CD1c-positive myeloid dendritic cell (primary cell): Measurements from ENCODE around the gene ANKFN1.

ENCODE experiments used
- DNase-seq: peaks from one replicate; pipeline ENCODE4 v3.0.0-alpha.2; 2016; ENCODE audit errors: extremely low spot score

ANKFN1 gene

DNA sequence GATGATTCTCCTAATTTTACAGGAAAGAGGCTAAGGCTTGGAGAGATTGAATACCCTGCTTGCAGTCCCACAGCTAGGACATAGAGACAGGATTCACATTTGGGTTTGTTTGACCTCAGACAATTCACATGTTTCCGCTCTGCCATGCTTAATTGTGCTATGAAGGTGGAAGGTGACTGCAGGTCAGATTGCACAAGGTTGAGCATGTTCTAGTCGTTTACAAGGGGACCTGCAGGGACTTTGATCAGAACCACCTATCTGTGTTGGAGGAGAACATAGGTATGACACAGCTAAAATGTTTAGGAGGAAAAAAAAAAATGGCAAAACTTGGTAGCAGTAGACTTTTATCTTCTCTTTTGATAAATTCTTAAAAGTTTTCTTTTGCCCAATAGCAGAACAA is 4.9 kb upstream of the ANKFN1 start:
- DNase-seq = no peak

- no peak for DNase-seq
These were observed 3.8 kb upstream of the ANKFN1 start for GRCh38 chr17:56149266-56150036.

DNA sequence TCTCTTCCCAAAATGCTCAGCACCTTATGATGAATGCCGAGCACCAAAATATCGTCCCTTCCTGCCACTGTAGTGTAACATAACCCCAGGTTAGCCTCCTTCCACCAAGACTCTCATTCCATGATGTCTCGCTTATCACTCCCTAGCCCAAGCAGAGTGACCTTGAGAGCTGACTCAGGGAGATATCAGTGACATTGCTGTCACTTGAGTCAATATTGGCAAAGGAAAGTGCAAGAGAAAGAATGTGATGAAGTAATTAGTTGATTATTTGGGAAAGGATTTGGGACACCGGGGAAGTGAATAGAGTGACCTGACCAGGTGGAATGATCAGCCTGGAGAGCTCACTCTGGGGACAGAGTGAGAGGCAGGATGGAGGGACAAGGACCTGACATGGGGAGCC is 2.6 kb upstream of the ANKFN1 start:
- no peak for DNase-seq

DNA sequence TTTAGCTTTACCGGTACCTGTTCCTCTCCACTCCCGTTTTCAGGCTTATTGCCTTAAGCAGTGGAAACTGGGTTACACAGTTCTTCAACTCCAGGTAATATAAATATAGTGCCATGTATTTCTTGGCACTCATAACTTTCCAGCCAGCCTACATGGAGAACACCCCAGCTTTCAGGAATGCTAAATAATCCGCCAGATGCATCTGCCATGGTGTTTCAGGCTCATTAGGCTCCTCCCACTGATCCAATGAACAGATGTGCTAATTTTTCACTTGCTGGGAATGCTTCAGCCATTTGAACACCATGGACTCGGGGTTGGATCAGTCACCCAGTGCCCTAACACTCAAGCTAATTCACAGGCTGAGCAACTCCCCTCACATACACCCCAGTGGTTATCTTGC is 4.6 kb downstream of the ANKFN1 start:
- DNase-seq = no peak

DNA sequence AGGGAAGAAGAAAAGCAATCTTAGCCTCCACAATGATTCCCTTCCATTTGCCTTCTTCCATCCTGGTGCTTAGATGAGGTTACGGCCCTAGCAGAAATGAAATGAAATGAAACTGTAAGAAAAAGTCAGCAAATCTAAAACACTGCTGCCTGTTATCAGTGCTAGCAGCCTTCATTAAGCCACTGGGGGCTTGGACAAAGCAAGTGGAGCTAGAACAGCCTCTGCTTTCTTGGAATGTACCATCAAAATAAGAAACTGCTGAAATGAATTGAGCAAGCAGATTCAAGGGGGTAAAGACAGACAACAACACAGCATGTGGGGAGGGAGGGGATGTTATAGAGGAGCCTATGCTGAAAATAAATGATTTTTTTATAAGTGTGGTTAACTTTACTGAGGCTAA is 5.1 kb downstream of the ANKFN1 start:
- DNase-seq = no peak

DNA sequence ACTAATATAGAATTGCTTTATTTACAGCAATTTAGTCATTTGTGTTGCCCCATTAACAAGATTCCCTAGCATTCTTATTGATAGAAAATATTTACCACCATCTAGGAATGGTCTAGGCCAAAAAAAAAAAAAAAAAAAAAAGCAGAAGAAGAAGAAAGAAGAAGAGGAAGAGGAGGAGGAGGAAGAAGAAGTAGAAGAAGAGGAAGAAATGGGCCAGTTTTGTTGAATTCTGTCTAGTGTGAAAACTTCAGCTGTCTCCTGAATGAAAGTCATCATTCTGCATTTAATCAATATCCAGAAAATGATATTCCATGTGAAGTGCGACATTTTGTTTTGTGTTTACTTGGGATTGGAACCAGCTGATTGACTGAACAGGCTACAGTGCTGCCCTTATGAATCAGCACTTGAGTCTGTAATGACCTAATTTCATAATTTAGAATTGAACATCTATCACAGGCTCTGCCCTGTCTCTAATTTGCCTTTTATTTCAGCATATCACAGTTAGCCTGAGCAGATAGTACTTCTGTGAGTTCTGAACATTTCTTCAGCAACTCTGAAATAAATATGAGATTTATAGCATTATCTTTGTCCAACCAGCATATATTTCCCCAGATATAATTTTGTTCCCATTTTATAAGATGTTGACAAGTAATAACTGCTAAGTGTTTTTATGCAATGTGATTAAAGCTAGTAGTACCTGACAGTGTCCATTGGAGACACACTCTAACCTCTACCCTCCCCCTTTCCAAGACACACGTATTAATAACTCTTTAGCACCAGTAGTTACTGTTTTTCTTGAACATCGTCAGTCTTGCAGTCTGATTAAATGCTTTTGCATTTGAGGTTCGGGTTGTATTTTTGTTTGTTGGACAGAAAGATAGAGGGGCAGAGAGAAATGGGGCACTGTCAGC is 5.9 kb downstream of the ANKFN1 start:
- no peak for DNase-seq

DNA sequence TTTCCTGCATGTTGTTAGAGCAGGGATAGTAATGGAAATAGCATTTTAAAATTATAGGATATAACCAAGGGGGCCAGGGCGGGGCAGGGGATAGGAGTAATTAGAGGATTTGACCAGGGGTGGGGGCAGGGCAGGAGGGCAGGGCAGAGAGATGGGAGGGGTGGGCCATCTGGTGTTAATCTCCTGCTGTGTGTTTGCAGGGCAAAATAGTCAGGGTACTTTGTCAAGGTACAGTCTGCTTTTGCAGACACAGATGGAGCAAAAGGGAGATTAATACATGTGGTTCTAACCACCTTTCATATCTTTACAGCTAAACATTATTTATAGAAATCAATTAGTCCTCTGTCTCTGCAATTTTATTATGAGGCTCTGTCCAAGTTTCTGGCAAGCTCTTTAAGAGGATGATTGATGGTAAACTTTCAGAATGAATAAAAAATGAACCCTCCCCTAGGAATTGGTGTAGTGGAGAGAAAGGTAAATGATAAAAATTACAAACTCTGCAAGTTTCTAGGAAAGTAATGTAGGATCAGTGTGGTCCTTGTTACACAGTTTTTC is 6.6 kb downstream of the ANKFN1 start:
- no peak for DNase-seq

DNA sequence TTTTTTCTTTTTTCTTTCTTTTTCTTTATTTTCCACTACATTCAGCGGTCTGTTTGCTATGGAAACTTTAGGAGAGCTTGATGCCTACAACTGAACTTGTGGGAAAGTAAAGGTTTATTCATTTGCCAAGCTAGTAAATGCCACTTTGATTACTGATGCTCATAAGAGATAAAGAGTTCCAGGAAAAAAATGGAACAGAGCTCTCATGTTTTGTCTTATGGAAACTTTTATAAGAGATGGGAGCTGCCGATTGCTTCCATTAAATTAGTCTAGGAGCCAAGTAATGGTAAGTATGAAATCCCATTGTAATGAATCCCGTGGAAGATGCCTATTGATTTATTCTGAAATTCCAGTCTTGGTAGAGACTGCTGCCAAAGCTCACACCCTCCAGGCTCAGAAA is 7.1 kb downstream of the ANKFN1 start:
- no peak for DNase-seq

- no peak for DNase-seq
These were observed 11.9 kb downstream of the ANKFN1 start for GRCh38 chr17:56165072-56165641.

GRCh38 chr17:56167491-56167890 is 14.2 kb downstream of the ANKFN1 start:
- no peak for DNase-seq

- no peak for DNase-seq
These were observed 16.3 kb downstream of the ANKFN1 start for GRCh38 chr17:56169621-56170020.

- no peak for DNase-seq
These were observed 18.1 kb downstream of the ANKFN1 start for GRCh38 chr17:56171186-56171959.

GRCh38 chr17:56172517-56172982 is 19.3 kb downstream of the ANKFN1 start:
- DNase-seq = no peak

GRCh38 chr17:56173026-56173425 is 19.8 kb downstream of the ANKFN1 start:
- no peak for DNase-seq

GRCh38 chr17:56173958-56174835 is 20.9 kb downstream of the ANKFN1 start:
- DNase-seq = no peak

GRCh38 chr17:56175299-56175955 is 22.2 kb downstream of the ANKFN1 start:
- no peak for DNase-seq

DNA sequence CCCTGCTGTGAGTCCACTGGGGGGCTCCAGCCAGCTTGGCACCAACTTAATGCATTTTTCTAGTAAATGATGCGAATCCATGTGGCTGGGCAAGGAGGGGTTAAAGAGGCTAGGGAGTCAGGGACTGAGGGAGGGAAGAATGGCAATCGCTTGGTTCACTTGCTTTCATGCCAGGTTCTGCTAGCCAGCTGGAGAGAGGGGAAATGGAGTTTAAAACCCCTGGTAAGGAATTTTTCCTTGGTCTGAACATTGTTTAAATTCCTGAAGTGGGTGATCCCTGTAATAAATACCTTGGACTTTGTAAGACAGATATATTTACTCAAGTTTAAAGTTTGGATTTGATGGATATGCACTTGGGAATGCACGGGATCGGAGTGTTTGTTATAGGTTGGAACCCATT is 22.8 kb downstream of the ANKFN1 start:
- no peak for DNase-seq

- DNase-seq = no peak
These were observed 24.1 kb downstream of the ANKFN1 start for GRCh38 chr17:56177361-56177760.

DNA sequence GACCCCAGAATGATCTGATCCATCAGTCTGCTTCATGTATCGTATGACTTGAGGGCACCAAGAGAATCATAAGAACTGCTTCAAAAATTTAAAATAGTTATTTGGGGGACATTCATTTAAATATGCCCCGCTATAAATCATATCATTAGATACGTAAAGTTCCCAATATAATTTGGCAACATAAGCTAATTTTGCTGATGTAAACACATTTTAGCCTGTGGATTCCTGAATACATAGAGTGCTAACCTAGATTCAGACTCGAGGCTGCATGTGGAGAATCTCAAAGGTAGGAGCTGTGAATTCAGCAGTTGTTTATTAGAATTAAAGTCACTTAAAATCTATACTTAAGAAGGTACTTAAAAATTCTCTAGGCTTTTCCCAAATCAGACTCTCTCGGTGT is 24.9 kb downstream of the ANKFN1 start:
- DNase-seq = no peak

DNA sequence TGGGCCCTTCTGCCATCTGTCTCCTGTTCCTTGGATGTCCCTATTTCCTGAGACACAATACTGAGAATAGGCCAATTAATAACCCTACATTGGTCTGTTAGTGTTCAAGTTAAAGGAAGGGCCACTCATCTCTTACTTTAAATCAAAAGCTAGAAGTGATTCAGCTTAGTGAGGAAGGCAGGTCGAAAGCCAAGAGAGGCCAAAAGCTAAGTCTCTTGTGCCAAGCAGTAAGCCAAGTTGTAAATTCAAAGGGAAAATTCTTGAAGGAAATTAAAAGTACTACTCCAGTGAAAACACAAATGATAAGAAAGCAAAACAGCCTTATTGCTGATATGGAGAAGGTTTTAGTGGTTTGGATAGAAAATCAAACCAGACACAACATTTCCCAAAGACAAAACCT is 28.8 kb downstream of the ANKFN1 start:
- DNase-seq = no peak
